Tibial artery (tissue), 4 donors: Measurements from ENCODE around the gene TRIM66.

Source experiments
- DNase-seq, 2 donors: peaks; one replicate each; pipeline ENCODE4 v3.0.0-alpha.2; 2019
- H3K27ac ChIP-seq, 2 donors: fragments of 200-600 bp; sonication (generic) in 1 of 2; 1 replicate in 1 of 2; 2 replicates in 1 of 2; pipeline ENCODE4 v1.5.1; 2018 to 2019; ENCODE audit warnings: mild to moderate bottlenecking in 1 of 2
- H3K27me3 ChIP-seq, 2 donors: fragments of 200-600 bp; sonication (generic) in 1 of 2; one replicate each; pipeline versions ENCODE4 v1.5.1 to v1.6.0; 2016 to 2019
- H3K36me3 ChIP-seq, 3 donors: fragments of 200-600 bp; sonication (generic) in 2 of 3; one replicate each; pipeline ENCODE4 v1.5.1; 2016 to 2019; ENCODE audit warnings: mild to moderate bottlenecking in 2 of 3
- H3K4me1 ChIP-seq, 4 donors: fragments of 200-600 bp; sonication (generic) in 2 of 4; 1 replicate in 3 of 4; 2 replicates in 1 of 4; pipeline ENCODE4 v1.5.1; 2016 to 2019
- H3K4me3 ChIP-seq, 2 donors: fragments of 200-600 bp; sonication (generic) in 1 of 2; 1 replicate in 1 of 2; 2 replicates in 1 of 2; pipeline ENCODE4 v1.5.1; 2018 to 2019; ENCODE audit warnings: mild to moderate bottlenecking in 2 of 2
- H3K9me3 ChIP-seq, 3 donors: fragments of 200-600 bp; sonication (generic) in 1 of 3; one replicate each; pipeline ENCODE4 v1.5.1; 2016 to 2019
- intact Hi-C: fragments of 100-400 bp; cut with DNase I; formaldehyde crosslinking; loops from one replicate; pipeline ENCODE4 v1.15.0; 2023; ENCODE audit warnings: low total_unique reads
- TF ChIP-seq, protein P1 (sequence below), 2 experiments: fragments of 200-600 bp in 1 of 2; fragments of 450-650 bp in 1 of 2; IDR thresholded peaks; one replicate each; pipeline ENCODE4 v1.5.1; 2017 to 2019; ENCODE audit warnings: antibody characterized with exemption in 2 of 2, mild to moderate bottlenecking in 1 of 2, moderate library complexity in 1 of 2

TRIM66 gene

DNA sequence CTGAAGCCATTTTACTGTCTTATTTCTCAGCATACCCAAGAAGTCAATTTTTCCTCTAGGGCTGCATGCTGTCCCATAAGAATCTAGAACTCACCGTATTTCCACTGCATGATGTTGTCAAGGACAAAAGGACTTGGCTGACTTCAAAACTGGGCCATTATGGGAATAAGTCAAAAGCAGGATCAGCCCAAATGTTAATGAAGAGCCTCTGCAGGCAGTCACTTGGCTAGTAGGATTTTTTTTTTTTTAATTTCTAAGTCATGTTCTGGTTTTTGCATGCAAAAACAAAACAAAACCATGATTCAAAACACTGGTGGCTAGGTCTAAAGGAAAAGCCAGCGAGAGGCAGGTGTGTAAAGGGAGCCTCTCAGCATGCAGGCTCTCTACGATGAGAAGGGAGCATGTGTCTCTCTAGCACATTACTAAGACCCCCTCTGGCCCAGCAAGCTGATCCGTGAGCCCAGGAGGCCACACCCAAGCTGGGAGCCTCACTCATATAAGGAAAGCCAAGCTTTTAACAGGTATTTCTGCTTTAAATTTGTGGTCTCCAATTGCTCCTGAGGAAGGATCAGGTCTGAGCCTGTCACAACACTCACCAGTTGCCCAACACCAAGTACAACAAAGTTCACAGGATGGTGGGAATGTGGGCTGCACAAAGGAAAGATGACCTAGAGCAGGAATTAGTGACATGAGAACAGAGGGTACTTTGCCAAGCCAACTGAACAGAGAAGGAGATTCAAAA is 67.0 kb downstream of the TRIM66 start:
- DNase-seq = no peak
- TF ChIP-seq, protein P1, sequence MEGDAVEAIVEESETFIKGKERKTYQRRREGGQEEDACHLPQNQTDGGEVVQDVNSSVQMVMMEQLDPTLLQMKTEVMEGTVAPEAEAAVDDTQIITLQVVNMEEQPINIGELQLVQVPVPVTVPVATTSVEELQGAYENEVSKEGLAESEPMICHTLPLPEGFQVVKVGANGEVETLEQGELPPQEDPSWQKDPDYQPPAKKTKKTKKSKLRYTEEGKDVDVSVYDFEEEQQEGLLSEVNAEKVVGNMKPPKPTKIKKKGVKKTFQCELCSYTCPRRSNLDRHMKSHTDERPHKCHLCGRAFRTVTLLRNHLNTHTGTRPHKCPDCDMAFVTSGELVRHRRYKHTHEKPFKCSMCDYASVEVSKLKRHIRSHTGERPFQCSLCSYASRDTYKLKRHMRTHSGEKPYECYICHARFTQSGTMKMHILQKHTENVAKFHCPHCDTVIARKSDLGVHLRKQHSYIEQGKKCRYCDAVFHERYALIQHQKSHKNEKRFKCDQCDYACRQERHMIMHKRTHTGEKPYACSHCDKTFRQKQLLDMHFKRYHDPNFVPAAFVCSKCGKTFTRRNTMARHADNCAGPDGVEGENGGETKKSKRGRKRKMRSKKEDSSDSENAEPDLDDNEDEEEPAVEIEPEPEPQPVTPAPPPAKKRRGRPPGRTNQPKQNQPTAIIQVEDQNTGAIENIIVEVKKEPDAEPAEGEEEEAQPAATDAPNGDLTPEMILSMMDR (IDR thresholded peaks at IDR 0.05) = no peak
- no peaks in the 10 kb centered on the region for H3K27me3 ChIP-seq
- no peaks in the 10 kb centered on the region for H3K4me1 ChIP-seq
- H3K4me3 ChIP-seq = no peak overlapping the region
- no peak overlapping the region for H3K27ac ChIP-seq
- intact Hi-C loops = no loop called here
- peaks cover 11 to 56% (median 15%) of the 10 kb centered on the region in 3 donors for H3K36me3 ChIP-seq
- H3K9me3 ChIP-seq = no peaks in the 10 kb centered on the region

DNA sequence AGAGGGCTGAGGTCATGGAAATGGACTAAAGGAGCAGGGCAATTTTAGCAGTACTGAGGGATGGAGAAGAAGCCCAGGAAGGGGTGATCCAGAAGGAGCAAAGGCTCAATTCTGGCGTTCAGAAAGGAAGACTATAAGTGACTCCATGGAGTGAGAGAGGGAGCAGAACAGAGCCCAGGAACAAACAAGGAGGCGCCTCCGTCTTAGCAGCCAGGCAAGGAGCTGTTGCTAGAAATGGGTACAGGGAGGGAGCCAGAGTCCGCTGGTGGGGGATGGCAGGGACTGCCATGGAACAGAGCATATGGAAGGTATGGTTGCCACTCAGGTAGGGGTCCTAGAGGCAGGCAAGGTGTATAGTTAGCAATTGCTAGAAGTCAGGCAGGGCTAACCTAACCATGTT is 68.0 kb downstream of the TRIM66 start:
- no peaks in the 10 kb centered on the region for H3K9me3 ChIP-seq
- TF ChIP-seq, protein P1 (IDR thresholded peaks at IDR 0.05) = no peak
- intact Hi-C loops = no loop called here
- H3K36me3 ChIP-seq = peaks cover 5 to 46% (median 11%) of the 10 kb centered on the region in 3 donors
- no peaks in the 10 kb centered on the region for H3K27me3 ChIP-seq
- no peak overlapping the region for H3K4me3 ChIP-seq
- no peak overlapping the region for H3K27ac ChIP-seq
- DNase-seq = no peak
- H3K4me1 ChIP-seq = no peaks in the 10 kb centered on the region

DNA sequence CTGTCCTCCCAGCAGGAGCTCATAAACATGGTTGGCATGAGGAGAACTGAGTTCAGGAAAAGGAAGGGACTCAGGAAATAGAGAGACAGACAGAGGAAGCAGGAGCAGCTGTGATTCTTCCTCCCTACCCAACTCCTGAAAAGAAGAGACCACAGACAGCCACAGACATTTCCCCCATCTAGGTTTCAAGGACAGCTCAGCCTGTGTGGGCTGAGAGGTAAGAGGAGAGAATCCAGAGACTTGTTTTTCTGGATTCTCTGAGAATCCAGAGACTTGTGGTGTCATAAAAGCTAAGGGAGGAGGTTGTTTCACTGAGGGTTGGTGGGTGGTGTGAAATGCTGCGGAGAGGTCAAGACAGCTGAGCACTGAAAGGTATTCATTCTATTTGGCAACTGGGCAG is 69.4 kb downstream of the TRIM66 start:
- TF ChIP-seq, protein P1 (IDR thresholded peaks at IDR 0.05) = no peak
- intact Hi-C loops = no loop called here
- no peak overlapping the region for H3K27ac ChIP-seq
- H3K4me1 ChIP-seq = no peaks in the 10 kb centered on the region
- no peaks in the 10 kb centered on the region for H3K9me3 ChIP-seq
- no peaks in the 10 kb centered on the region for H3K27me3 ChIP-seq
- no peak for DNase-seq
- H3K4me3 ChIP-seq = no peak overlapping the region
- H3K36me3 ChIP-seq = peaks cover 0 to 32% (median 11%) of the 10 kb centered on the region in 3 donors

DNA sequence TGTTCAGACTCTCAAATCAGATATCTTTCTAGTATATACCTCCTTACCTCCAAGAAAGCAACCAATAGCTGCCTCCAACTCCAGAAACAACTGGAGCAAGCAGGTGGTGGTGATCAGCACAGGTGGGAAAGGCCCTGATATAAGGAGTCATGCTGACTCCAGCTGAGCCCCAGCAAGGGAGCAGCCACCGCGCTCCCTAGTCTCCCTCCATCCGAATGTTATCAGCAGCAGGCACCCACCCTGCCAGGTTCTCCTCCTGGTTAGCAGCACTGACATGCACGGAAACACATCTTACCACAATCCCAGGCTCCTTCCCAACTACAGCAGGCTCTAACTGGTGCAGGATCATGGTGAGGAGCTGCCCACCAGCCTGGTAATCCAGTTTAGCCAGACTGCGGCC is 69.9 kb downstream of the TRIM66 start:
- Histone ChIP-seq H3K4me3 (no peak overlapping the region), H3K4me1 (no peaks in the 10 kb centered on the region), H3K27me3 (no peaks in the 10 kb centered on the region), H3K36me3 (peaks cover 0 to 27% (median 7%) of the 10 kb centered on the region in 3 donors), H3K9me3 (no peaks in the 10 kb centered on the region), H3K27ac (no peak overlapping the region)
- intact Hi-C loops = no loop called here
- DNase-seq = no peak
- TF ChIP-seq, protein P1 (IDR thresholded peaks at IDR 0.05) = no peak

- Histone ChIP-seq H3K4me3 (no peak overlapping the region), H3K9me3 (no peaks in the 10 kb centered on the region), H3K36me3 (peaks cover 0 to 8% (median 0%) of the 10 kb centered on the region in 3 donors), H3K27me3 (no peaks in the 10 kb centered on the region), H3K27ac (no peak overlapping the region), H3K4me1 (no peaks in the 10 kb centered on the region)
- TF ChIP-seq, protein P1 (IDR thresholded peaks at IDR 0.05) = no peak
- intact Hi-C loops = no loop called here
- no peak for DNase-seq
Measured at GRCh38 chr11:8610532-8611116, 71.8 kb downstream of the TRIM66 start.
